Upper lobe of left lung (tissue), 6 donors: Measurements from ENCODE around the gene GDI1. TPM values are rescaled to one million over a fixed set of nuclear protein-coding genes. Genes with fewer than 3 reads are reported as not detected.

ENCODE experiments used
- ATAC-seq, 2 donors: fragments of 200-7000 bp; cut with Tn5 transposase; one replicate each; pipeline ENCODE4 v1.9.1; 2022; ENCODE audit warnings: mild to moderate bottlenecking in 2 of 2, moderate library complexity in 2 of 2; ENCODE audit not compliant: low FRiP score in 2 of 2
- DNase-seq, 2 donors: peaks; one replicate each; pipeline ENCODE4 v3.0.0-alpha.2; 2019 to 2020
- H3K27ac ChIP-seq, 4 donors: fragments of 200-600 bp; sonication (generic); one replicate each; pipeline ENCODE4 v1.5.1; 2016 to 2019
- H3K27me3 ChIP-seq, 4 donors: fragments of 200-600 bp; sonication (generic); one replicate each; pipeline ENCODE4 v1.5.1; 2017 to 2019
- H3K36me3 ChIP-seq, 4 donors: fragments of 200-600 bp; sonication (generic); one replicate each; pipeline ENCODE4 v1.5.1; 2016 to 2019
- H3K4me1 ChIP-seq, 4 donors: fragments of 200-600 bp; sonication (generic); one replicate each; pipeline ENCODE4 v1.5.1; 2018 to 2019
- H3K4me3 ChIP-seq, 4 donors: fragments of 200-600 bp; sonication (generic); one replicate each; pipeline ENCODE4 v1.5.1; 2017 to 2019; ENCODE audit warnings: mild to moderate bottlenecking in 2 of 4, moderate library complexity in 1 of 4
- H3K9me3 ChIP-seq, 4 donors: fragments of 200-600 bp; sonication (generic); one replicate each; pipeline ENCODE4 v1.5.1; 2018 to 2019
- EP300 ChIP-seq, 4 donors: sonication (generic); formaldehyde crosslinking; IDR thresholded peaks; one replicate each; pipeline ENCODE4 v1.5.1; 2017; ENCODE audit warnings: antibody characterized with exemption in 4 of 4, control low read depth in 2 of 4
- POLR2A ChIP-seq, 4 donors: fragments of 450-650 bp; IDR thresholded peaks; one replicate each; pipeline ENCODE4 v1.5.1; 2016 to 2017; ENCODE audit warnings: antibody characterized with exemption in 4 of 4, mild to moderate bottlenecking in 2 of 4
- POLR2AphosphoS5 ChIP-seq, 2 donors: sonication (generic); formaldehyde crosslinking; IDR thresholded peaks; one replicate each; pipeline ENCODE4 v1.5.1; 2017; ENCODE audit warnings: antibody characterized with exemption in 2 of 2
- WGBS, 2 donors: methylation state at CpG; one replicate each; pipeline ENCODE4 v1.1.5; 2017 to 2018; 5-methylcytosine and 5-hydroxymethylcytosine counted together
- total RNA-seq, 6 donors: library from RNA; depleted of rRNA in 4 of 6; stranded (reverse); fragments of >200 nt in 4 of 6; gene quantifications; one replicate each; pipeline versions ENCODE4 v1.1.0 to v1.2.1, GENCODE V29; 2016 to 2021
- TF ChIP-seq, protein P1 (sequence below), 6 experiments: fragments of 450-650 bp in 4 of 6; fragments of 200-600 bp in 2 of 6; sonication (generic) in 2 of 6; IDR thresholded peaks; one replicate each; pipeline ENCODE4 v1.5.1; 2016 to 2019; ENCODE audit warnings: antibody characterized with exemption in 6 of 6
- donor health status: DM: no; HTN: no; CAD: no; lungs with moderate emphysema.
- donor health status: DM: no; HTN: yes; CAD: no; lungs with severe emphysema.

The GDI1 gene
- total RNA-seq, 6 donors from 2014 or later = 81.2 to 237 (median 96.0) TPM

GRCh38 chrX:154449618-154450017, 12.7 kb downstream of the GDI1 start:
- Histone ChIP-seq H3K27me3 (no peaks in the 10 kb centered on the region), H3K36me3 (peaks cover 0 to 50% (median 21%) of the 10 kb centered on the region in 4 donors), H3K27ac (no peak overlapping the region), H3K9me3 (no peaks in the 10 kb centered on the region), H3K4me1 (peaks cover 6 to 19% (median 6%) of the 10 kb centered on the region in 4 donors), H3K4me3 (no peak overlapping the region)
- WGBS, 2 donors = 87 to 100% methylated on average over 7 to 18 of the region's 18 CpGs
- ATAC-seq = no peak
- no peak for DNase-seq
- TF ChIP-seq POLR2AphosphoS5 (IDR thresholded peaks at IDR 0.05) (no peak), POLR2A (IDR thresholded peaks at IDR 0.05) (no peak), EP300 (IDR thresholded peaks at IDR 0.05) (no peak)
- TF ChIP-seq, protein P1, sequence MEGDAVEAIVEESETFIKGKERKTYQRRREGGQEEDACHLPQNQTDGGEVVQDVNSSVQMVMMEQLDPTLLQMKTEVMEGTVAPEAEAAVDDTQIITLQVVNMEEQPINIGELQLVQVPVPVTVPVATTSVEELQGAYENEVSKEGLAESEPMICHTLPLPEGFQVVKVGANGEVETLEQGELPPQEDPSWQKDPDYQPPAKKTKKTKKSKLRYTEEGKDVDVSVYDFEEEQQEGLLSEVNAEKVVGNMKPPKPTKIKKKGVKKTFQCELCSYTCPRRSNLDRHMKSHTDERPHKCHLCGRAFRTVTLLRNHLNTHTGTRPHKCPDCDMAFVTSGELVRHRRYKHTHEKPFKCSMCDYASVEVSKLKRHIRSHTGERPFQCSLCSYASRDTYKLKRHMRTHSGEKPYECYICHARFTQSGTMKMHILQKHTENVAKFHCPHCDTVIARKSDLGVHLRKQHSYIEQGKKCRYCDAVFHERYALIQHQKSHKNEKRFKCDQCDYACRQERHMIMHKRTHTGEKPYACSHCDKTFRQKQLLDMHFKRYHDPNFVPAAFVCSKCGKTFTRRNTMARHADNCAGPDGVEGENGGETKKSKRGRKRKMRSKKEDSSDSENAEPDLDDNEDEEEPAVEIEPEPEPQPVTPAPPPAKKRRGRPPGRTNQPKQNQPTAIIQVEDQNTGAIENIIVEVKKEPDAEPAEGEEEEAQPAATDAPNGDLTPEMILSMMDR (IDR thresholded peaks at IDR 0.05) = no peak

- Histone ChIP-seq H3K36me3 (peaks cover 0 to 50% (median 21%) of the 10 kb centered on the region in 4 donors), H3K4me1 (peaks cover 0 to 12% (median 0%) of the 10 kb centered on the region in 4 donors), H3K27ac (no peak overlapping the region), H3K9me3 (no peaks in the 10 kb centered on the region), H3K4me3 (no peak overlapping the region), H3K27me3 (no peaks in the 10 kb centered on the region)
- 92% methylated on average over 14 to 17 of the region's 17 CpGs for WGBS, 2 donors
- DNase-seq (no peak), ATAC-seq (no peak)
- TF ChIP-seq EP300 (IDR thresholded peaks at IDR 0.05) (no peak), POLR2A (IDR thresholded peaks at IDR 0.05) (no peak), POLR2AphosphoS5 (IDR thresholded peaks at IDR 0.05) (no peak)
- TF ChIP-seq, protein P1 (IDR thresholded peaks at IDR 0.05) = no peak
Observed at GRCh38 chrX:154450312-154450711, 13.4 kb downstream of the GDI1 start.

DNA sequence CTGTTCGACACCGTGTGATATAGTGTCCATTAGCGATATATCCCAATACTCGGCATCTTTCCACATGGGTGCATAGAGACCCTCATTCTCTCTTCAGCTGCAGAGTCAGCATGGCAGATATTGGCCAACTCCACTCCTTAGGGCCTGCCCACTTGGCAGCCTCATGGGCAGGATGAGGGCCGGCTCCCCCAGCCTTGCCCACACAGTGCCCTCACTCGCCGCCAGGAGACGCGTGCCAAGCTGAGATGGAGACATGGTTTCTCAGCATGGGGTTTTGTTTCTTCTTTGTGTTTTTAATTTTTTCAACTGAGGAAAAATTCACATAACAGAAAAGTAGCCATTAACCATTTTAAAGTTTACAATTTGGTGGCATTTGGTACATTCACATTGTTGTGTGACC, 15.9 kb downstream of the GDI1 start:
- DNase-seq = no peak
- Histone ChIP-seq H3K27me3 (no peaks in the 10 kb centered on the region), H3K4me3 (no peak overlapping the region), H3K4me1 (no peaks in the 10 kb centered on the region), H3K36me3 (peaks cover 0 to 39% (median 21%) of the 10 kb centered on the region in 4 donors), H3K27ac (no peak overlapping the region), H3K9me3 (no peaks in the 10 kb centered on the region)
- TF ChIP-seq POLR2A (IDR thresholded peaks at IDR 0.05) = no peak
- ATAC-seq = no peak
- 91 to 96% methylated on average over 8 to 9 of the region's 9 CpGs for WGBS, 2 donors

DNA sequence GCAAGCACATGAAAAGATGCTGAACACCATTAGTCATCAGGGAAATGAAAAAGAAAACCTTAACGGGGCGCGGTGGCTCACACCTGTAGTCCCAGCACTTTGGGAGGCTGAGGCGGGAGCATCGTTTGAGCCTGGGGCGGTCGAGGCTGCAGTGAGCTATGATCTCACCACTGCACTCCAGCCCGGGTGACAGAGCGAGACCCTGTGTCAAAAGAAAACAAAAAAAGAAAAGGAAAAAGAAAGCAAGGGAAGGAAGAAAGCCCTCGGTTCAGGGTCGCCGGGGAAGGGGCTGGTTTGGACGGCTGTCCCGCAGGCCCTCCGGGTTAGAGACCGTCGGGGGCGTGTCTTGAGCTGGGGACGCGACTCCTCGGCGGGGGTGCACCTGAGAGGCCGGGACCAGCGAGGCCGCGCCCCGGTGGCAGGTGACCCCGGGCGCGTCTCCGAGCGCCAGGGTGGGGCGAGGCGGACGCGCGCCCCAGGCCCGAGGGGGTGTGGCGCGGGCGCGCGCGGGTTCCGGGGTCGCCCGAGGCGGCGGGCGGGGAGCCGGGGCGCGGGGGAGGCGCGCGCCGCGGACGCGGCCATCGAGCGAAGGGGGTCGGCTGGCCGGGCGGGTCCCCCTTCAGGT, 20.6 kb downstream of the GDI1 start:
- Histone ChIP-seq H3K36me3 (peaks cover 0 to 5% (median 1%) of the 10 kb centered on the region in 4 donors), H3K9me3 (no peaks in the 10 kb centered on the region), H3K27ac (peak overlapping the region in 2 of 4 donors; percentile 69 to 74), H3K27me3 (no peaks in the 10 kb centered on the region), H3K4me3 (peak overlapping the region; percentile 22 to 67 (median 64)), H3K4me1 (peaks cover 0 to 7% (median 4%) of the 10 kb centered on the region in 4 donors)
- ATAC-seq (peak in 1 of 2 donors; percentile 81), DNase-seq (peak; percentile 66 to 92)
- TF ChIP-seq EP300 (IDR thresholded peaks at IDR 0.05) (no peak), POLR2AphosphoS5 (IDR thresholded peaks at IDR 0.05) (no peak), POLR2A (IDR thresholded peaks at IDR 0.05) (no peak)
- TF ChIP-seq, protein P1 (IDR thresholded peaks at IDR 0.05) = no peak
- WGBS, 2 donors = 13 to 42% methylated on average over 20 to 47 of the region's 65 CpGs

- Histone ChIP-seq H3K4me1 (peaks cover 0 to 7% (median 4%) of the 10 kb centered on the region in 4 donors), H3K4me3 (peak within 1 kb of the TSS; percentile 22 to 67 (median 64)), H3K9me3 (no peaks in the 10 kb centered on the region), H3K27ac (peak within 1 kb of the TSS in 3 of 4 donors; percentile 49 to 74 (median 69)), H3K36me3 (peaks cover 0 to 5% (median 0%) of the 10 kb centered on the region in 4 donors), H3K27me3 (no peaks in the 10 kb centered on the region)
- peak in 1 of 2 donors; percentile 32 for TF ChIP-seq POLR2AphosphoS5 (IDR thresholded peaks at IDR 0.05)
- TF ChIP-seq POLR2A (IDR thresholded peaks at IDR 0.05) = peak in 2 of 4 donors; percentile 48 to 78
- TF ChIP-seq EP300 (IDR thresholded peaks at IDR 0.05) = no peak
- TF ChIP-seq, protein P1 (IDR thresholded peaks at IDR 0.05) = no peak
- ATAC-seq = peak in 1 of 2 donors; percentile 93
- WGBS, 2 donors = 70% methylated on average over 31 of the region's 88 CpGs; no CpG with 5 or more reads in 1 of the 2 donors
- DNase-seq = peak in 1 of 2 donors; percentile 94
Observed at GRCh38 chrX:154458116-154458953, 21.4 kb downstream of the GDI1 start, which contains the start of gene PLXNA3. TSS of gene PLXNA3 (plus strand) at chrX:154458281. CDS start at chrX:154460184, 1,903 bp downstream.
